Kidney (tissue), 14 donors: ENCODE measurements around the gene C19orf44. TPM values are rescaled to one million over a fixed set of nuclear protein-coding genes. Genes with fewer than 3 reads are reported as not detected.
"Not testable (repeated sequence)": the region's sequence is repeated elsewhere in the genome, so short reads cannot be mapped to it uniquely, and the experiment has no call there.

Experiments
- DNase-seq, 5 donors: peaks; one replicate each; pipeline ENCODE4 v3.0.0-alpha.2; 2013 to 2020
- FAIRE-seq: peaks from 2 replicates; lab custom pipeline; 2012; peaks lifted over from hg19 to GRCh38; lab: Jason Lieb, UNC
- H3K27ac ChIP-seq, 2 donors: one replicate each; pipeline ENCODE4 v1.7.0; 2013; ENCODE audit warnings: low read depth in 2 of 2, low read length in 2 of 2, inconsistent platforms in 1 of 2
- H3K27me3 ChIP-seq: one replicate; pipeline ENCODE4 v1.7.1; 2013; ENCODE audit warnings: low read length, inconsistent platforms; ENCODE audit not compliant: control insufficient read depth, insufficient read depth
- H3K36me3 ChIP-seq, 3 donors: one replicate each; pipeline versions ENCODE4 v1.7.0 to v1.7.1; 2013; ENCODE audit warnings: low read length in 3 of 3, control low read depth in 1 of 3, inconsistent platforms in 1 of 3; ENCODE audit not compliant: insufficient read depth in 3 of 3, control insufficient read depth in 2 of 3
- H3K4me1 ChIP-seq, 3 donors: one replicate each; pipeline versions ENCODE4 v1.7.0 to v1.7.1; 2013; ENCODE audit warnings: low read length in 3 of 3, inconsistent platforms in 1 of 3, low read depth in 1 of 3; ENCODE audit not compliant: control insufficient read depth in 2 of 3, insufficient read depth in 2 of 3
- H3K4me3 ChIP-seq, 3 donors: one replicate each; pipeline versions ENCODE4 v1.7.0 to v1.8.1; 2013; ENCODE audit warnings: low read length in 3 of 3, control low read depth in 1 of 3, inconsistent platforms in 1 of 3
- H3K9ac ChIP-seq, 3 donors: one replicate each; pipeline versions ENCODE4 v1.7.0 to v1.7.1; 2013; ENCODE audit warnings: low read length in 3 of 3, control low read depth in 1 of 3, inconsistent platforms in 1 of 3
- H3K9me3 ChIP-seq, 3 donors: one replicate each; pipeline versions ENCODE4 v1.7.0 to v1.7.1; 2013; ENCODE audit warnings: low read length in 3 of 3, control low read depth in 1 of 3, inconsistent platforms in 1 of 3; ENCODE audit not compliant: control insufficient read depth in 2 of 3, insufficient read depth in 1 of 3
- intact Hi-C: fragments of 100-400 bp; cut with DNase I; formaldehyde crosslinking; loops from one replicate; pipeline ENCODE4 v1.11.1; 2022
- polyA plus RNA-seq: library from polyadenylated mRNA; stranded (reverse); fragments of 350-450 nt; fragmentation: Illumina TruSeq; extraction: RNeasy Lipid Tissue Mini Kit (QIAGEN cat#74804); gene quantifications from one replicate; pipeline ENCODE4 v1.2.3, GENCODE V29; 2014; ENCODE audit warnings: low read depth, low replicate concordance; ENCODE audit not compliant: insufficient read depth
- total RNA-seq: library from RNA; stranded (reverse); fragmentation: NEBNext Ultra II Directional; extraction: Animal tissue kit (Norgen Biotek cat#: 25700); gene quantifications from one replicate; pipeline ENCODE4 v1.2.1, GENCODE V29; 2021
- TF ChIP-seq, protein P1 (sequence below): IDR thresholded peaks from 3 replicates; pipeline ENCODE4 v1.5.1; 2012; ENCODE audit warnings: mild to moderate bottlenecking, moderate library complexity, borderline replicate concordance; ENCODE audit not compliant: insufficient read depth; ENCODE audit errors: extremely low read depth
- donor health status: control.
- donor health status: control.
- donor health status: control.
- donor health status: control.
- donor health status: control.
- donor health status: DM: yes; HTN: yes; CAD: no.
- donor health status: Normal renal cell carcinoma (clear cell type).

C19orf44 gene
- total and polyA plus RNA-seq, 2 donors from 2014 or later: 6.2 to 8.6 TPM

DNA sequence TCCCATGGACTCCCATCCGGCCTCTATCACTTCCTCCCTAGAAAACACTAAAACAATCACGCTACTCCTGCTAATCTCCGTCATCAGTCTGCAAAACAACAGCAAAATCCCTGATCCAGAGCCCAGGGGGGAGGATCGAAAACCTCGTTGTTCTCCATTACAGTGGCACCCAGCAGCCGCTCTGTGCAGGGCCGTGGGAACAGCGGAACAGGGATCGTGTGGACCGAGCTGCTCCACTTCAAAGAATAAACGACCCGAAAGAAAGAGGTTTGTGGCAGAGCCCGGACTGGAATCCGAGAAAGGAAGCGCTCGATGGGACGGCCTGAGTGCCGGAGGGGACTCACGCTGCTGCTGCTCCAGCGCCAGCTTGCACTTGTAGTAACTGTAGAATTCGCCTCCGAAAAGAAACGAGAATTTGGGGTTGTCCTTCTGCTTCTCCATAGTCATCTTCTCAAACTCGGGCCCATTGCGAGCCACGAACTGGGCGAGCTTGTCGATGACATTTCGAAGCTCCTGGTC lies 45.4 kb downstream of the C19orf44 start:
- FAIRE-seq: no peak
- DNase-seq: peak in 2 of 5 donors; percentile 8 to 49

DNA sequence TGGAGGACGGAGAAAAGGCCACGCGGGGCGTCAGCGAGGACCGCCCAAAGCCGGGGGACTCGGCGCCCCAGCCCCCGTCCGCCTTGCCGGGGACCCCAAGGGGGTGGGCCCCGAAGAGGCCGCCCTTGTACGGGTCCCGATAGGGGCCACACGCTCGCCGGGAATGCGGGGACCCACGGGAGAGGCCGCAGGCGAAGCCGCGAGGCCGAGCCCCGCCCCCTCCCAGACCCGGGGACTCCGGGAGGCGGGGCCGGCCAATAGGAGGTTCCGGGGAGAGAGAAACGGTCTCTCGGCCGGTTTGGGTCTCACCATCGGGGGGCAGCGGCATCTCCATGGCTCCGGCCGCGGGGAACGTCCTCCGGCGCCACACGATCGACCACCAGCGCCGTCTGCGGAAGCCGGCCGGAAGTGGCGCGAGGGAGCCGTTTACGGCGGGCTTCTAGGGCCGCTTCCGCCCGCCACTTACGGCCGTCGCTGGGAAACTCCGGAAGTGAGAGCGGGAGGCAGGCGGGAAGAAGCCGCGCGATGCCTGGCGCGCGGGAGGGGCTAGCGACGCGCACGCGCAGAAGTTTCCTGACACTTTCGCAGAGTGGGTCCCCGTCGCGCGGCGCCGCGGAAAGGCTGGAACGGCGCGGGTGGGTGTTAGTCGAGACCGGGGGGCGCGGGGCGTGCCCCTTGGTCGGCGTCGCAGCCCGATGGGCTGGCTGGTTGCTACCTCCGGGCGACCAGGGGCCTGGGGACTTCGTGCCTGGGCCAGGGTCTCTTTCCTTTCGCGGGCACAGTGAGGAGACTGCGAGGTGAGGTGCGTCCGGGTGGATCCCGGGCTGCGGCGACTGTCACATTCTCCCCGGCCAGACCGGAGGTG lies 46.1 kb downstream of the C19orf44 start, which contains the start of gene CHERP:
CHERP (minus strand) TSS at position 393 of the 865 bp plus-strand sequence; CDS start at position 334, 59 bp downstream.
- peak; percentile 94 to 98 (median 98) for DNase-seq
- H3K4me3 ChIP-seq: peak within 1 kb of the TSS; percentile 90 to 96 (median 94)
- TF ChIP-seq, protein P1, sequence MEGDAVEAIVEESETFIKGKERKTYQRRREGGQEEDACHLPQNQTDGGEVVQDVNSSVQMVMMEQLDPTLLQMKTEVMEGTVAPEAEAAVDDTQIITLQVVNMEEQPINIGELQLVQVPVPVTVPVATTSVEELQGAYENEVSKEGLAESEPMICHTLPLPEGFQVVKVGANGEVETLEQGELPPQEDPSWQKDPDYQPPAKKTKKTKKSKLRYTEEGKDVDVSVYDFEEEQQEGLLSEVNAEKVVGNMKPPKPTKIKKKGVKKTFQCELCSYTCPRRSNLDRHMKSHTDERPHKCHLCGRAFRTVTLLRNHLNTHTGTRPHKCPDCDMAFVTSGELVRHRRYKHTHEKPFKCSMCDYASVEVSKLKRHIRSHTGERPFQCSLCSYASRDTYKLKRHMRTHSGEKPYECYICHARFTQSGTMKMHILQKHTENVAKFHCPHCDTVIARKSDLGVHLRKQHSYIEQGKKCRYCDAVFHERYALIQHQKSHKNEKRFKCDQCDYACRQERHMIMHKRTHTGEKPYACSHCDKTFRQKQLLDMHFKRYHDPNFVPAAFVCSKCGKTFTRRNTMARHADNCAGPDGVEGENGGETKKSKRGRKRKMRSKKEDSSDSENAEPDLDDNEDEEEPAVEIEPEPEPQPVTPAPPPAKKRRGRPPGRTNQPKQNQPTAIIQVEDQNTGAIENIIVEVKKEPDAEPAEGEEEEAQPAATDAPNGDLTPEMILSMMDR: peak; percentile 4
- H3K27me3 ChIP-seq: no peaks in the 10 kb centered on the region
- intact Hi-C loops: no loop called here
- H3K9ac ChIP-seq: peak within 1 kb of the TSS; percentile 81 to 95 (median 95)
- FAIRE-seq: no peak
- H3K9me3 ChIP-seq: no peaks in the 10 kb centered on the region
- peaks cover 0 to 15% (median 2%) of the 10 kb centered on the region in 3 donors for H3K36me3 ChIP-seq
- peaks cover 0 to 15% (median 11%) of the 10 kb centered on the region in 3 donors for H3K4me1 ChIP-seq
- peak within 1 kb of the TSS; percentile 11 to 76 for H3K27ac ChIP-seq

More for the DNA sequence above, 45.4 kb downstream of the C19orf44 start:
- Histone ChIP-seq H3K4me1 (peaks cover 0 to 15% (median 11%) of the 10 kb centered on the region in 3 donors), H3K9ac (peak overlapping the region; percentile 61 to 95 (median 81)), H3K27me3 (no peaks in the 10 kb centered on the region), H3K4me3 (peak overlapping the region; percentile 90 to 96 (median 94)), H3K9me3 (no peaks in the 10 kb centered on the region), H3K27ac (peak overlapping the region in 1 of 2 donors; percentile 76), H3K36me3 (peaks cover 0 to 15% (median 2%) of the 10 kb centered on the region in 3 donors)
- TF ChIP-seq, protein P1: no peak
- intact Hi-C loops: no loop called here

DNA sequence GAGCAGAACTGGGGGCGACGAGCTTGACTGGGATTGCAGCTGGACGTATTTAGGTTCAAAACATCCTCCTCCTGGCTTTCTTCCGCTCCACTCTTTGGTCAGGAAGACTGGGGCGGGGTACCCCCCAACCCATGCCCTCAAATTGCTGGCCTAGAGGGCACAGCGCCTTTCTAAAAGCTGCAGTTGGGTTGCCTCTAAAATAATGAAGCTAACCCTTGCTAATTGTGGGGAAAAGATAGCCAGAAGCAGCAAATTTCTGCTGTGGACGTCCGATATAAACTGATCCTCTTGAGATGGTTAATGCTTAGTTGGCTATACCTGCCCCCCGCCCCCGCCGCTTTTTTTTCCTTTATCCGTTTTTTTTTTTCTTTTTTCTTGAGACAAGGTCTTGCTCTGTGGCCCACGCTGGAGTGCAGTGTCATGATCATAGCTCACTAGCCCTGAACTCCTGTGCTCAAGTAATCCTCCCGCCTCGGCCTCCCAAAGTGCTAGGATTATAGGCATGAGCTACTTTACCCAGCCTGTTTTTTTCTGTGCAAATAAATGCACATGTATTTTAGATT lies 46.8 kb downstream of the C19orf44 start:
- H3K27ac ChIP-seq: peak overlapping the region; percentile 11 to 63
- peak overlapping the region; percentile 84 to 96 (median 94) for H3K4me3 ChIP-seq
- FAIRE-seq (no peak), DNase-seq (peak in 1 of 5 donors; percentile 22)
- H3K4me1 ChIP-seq: peaks cover 0 to 15% (median 11%) of the 10 kb centered on the region in 3 donors
- TF ChIP-seq, protein P1: no peak
- no peaks in the 10 kb centered on the region for H3K9me3 ChIP-seq
- peaks cover 0 to 10% (median 2%) of the 10 kb centered on the region in 3 donors for H3K36me3 ChIP-seq
- H3K27me3 ChIP-seq: no peaks in the 10 kb centered on the region
- intact Hi-C loops: no loop called here
- peak overlapping the region; percentile 71 to 95 (median 95) for H3K9ac ChIP-seq

DNA sequence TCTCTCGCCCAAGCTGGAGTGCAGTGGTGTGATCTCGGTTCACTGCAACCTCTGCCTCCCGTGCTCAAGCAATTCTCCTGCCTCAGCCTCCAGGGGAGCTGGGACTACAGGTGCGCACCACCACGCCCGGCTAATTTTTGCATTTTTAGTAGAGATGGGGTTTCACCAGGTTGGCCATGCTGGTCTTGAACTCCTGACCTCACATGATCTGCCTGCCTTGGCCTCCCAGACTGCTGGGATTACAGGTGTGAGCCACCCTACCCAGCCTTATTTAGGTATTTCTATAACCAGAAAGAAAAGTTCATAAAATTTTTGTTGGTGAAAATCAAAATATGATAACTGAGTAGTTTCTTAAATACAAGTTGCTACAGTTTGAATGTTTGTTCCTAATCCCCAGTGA lies 47.5 kb downstream of the C19orf44 start:
- peak overlapping the region in 1 of 3 donors; percentile 96 for H3K4me3 ChIP-seq
- peaks cover 0 to 15% (median 11%) of the 10 kb centered on the region in 3 donors for H3K4me1 ChIP-seq
- FAIRE-seq, H3K9me3 ChIP-seq, H3K9ac ChIP-seq, H3K27ac ChIP-seq, intact Hi-C loops, H3K27me3 ChIP-seq, H3K36me3 ChIP-seq, DNase-seq: not testable (repeated sequence)
